Neural crest cell (in vitro differentiated cells): ENCODE measurements around the gene SEMA3A. TPM values are rescaled to one million over a fixed set of nuclear protein-coding genes. Genes with fewer than 3 reads are reported as not detected.

Experiments used
- DNase-seq: peaks from one replicate; pipeline ENCODE4 v3.0.0; 2021; ENCODE audit warnings: low read depth, mixed read lengths, low spot score
- H3K27ac Mint-ChIP-seq: one replicate; pipeline ENCODE4 v1.8.0; 2021; ENCODE audit warnings: mild to moderate bottlenecking, mixed read lengths; ENCODE audit not compliant: unreplicated experiment
- H3K27me3 Mint-ChIP-seq: 2 replicates; pipeline ENCODE4 v1.8.0; 2021; ENCODE audit warnings: low read depth, mild to moderate bottlenecking, mixed read lengths
- H3K36me3 Mint-ChIP-seq: 2 replicates; pipeline ENCODE4 v1.8.0; 2021; ENCODE audit warnings: low read depth, mild to moderate bottlenecking, mixed read lengths
- H3K4me1 Mint-ChIP-seq: 2 replicates; pipeline ENCODE4 v1.8.0; 2021; ENCODE audit warnings: mixed read lengths
- H3K4me3 Mint-ChIP-seq: one replicate; pipeline ENCODE4 v1.8.0; 2021; ENCODE audit warnings: mild to moderate bottlenecking, mixed read lengths
- H3K9me3 Mint-ChIP-seq: 2 replicates; pipeline ENCODE4 v1.8.0; 2021; ENCODE audit warnings: mixed read lengths
- total RNA-seq: library from RNA; stranded (reverse); gene quantifications from 2 replicates; pipeline ENCODE4 v1.2.1, GENCODE V29; 2021
- TF ChIP-seq, protein P1 (sequence below): fragments of 200-600 bp; sonication (generic); conservative IDR thresholded peaks from 2 replicates; pipeline ENCODE4 v1.5.0; 2021; ENCODE audit warnings: antibody characterized with exemption, mild to moderate bottlenecking

SEMA3A gene
- total RNA-seq, 1 donor from 2014 or later, result 24.7 TPM

DNA sequence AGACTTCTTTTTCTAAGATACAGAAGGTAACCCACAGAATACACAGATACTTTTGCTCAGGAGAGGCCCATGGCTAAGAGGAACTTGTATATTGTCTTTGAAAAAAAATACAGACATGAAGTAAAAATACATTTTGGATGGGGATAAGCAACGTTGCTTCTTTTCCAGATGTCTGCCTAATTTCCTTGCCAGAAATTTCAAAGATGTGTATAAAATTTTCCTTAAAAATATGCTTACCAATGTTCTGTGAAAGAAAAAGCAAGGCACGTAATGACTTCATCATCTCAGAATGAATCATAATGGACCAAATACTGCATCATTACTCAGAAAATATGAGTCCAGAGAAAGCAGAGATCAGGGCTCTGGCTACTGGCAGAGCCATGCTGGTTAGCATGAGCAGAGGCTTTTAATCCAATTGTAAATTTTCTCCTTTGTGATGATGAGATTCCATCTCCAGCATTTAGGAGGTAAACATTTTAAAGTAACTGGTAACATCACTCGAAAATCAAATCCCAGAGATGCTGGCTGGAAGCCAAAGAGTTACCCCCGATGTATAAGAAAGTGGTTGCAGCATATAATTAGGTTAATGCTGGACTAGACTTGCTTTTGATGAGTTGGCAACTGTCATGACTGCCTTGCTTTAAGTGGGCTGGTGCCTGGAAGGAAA is 272.5 kb downstream of the SEMA3A start:
- H3K27ac Mint-ChIP-seq, result no peak overlapping the region

DNA sequence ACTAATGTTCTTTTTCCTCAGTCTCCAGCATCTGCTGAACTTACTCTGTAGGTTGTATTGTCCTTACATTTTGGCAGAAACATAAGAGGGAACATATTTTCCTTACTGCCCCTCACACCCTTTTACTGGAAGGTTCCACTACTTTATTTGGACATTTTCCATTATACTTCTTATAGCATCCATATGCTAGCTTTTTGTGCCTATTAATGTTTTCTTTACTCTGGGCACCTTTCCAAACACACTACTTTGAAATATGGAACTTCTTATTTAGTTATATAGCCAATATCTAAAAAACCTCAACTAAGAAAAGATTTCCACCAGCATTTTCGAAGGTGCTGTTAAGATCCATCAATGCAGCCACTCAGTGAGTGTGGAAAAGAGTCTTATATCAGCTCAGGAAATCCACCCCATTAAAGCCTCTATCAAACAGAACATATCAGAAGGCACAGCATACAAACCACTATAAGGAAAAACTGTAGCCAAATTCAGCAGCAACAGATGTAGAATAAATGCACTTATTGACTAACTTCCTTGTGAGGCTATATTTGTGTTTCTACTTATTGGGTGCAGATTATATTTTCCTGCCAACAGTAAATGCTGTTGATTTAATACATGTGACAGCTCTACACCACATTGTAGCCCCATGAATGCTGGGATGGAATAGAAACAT is 273.2 kb downstream of the SEMA3A start:
- no peaks in the 10 kb centered on the region for H3K4me1 Mint-ChIP-seq
- no peak overlapping the region for H3K27ac Mint-ChIP-seq
- TF ChIP-seq, protein P1, sequence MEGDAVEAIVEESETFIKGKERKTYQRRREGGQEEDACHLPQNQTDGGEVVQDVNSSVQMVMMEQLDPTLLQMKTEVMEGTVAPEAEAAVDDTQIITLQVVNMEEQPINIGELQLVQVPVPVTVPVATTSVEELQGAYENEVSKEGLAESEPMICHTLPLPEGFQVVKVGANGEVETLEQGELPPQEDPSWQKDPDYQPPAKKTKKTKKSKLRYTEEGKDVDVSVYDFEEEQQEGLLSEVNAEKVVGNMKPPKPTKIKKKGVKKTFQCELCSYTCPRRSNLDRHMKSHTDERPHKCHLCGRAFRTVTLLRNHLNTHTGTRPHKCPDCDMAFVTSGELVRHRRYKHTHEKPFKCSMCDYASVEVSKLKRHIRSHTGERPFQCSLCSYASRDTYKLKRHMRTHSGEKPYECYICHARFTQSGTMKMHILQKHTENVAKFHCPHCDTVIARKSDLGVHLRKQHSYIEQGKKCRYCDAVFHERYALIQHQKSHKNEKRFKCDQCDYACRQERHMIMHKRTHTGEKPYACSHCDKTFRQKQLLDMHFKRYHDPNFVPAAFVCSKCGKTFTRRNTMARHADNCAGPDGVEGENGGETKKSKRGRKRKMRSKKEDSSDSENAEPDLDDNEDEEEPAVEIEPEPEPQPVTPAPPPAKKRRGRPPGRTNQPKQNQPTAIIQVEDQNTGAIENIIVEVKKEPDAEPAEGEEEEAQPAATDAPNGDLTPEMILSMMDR, result no peak
- H3K4me3 Mint-ChIP-seq, result no peak overlapping the region
- H3K27me3 Mint-ChIP-seq, result no peaks in the 10 kb centered on the region
- no peak for DNase-seq
- H3K36me3 Mint-ChIP-seq, result no peaks in the 10 kb centered on the region
- peaks cover 3% of the 10 kb centered on the region for H3K9me3 Mint-ChIP-seq

More for the DNA sequence above, 272.5 kb downstream of the SEMA3A start:
- TF ChIP-seq, protein P1, result no peak
- Mint-ChIP-seq H3K36me3 (no peaks in the 10 kb centered on the region), H3K4me1 (no peaks in the 10 kb centered on the region), H3K27me3 (no peaks in the 10 kb centered on the region), H3K4me3 (no peak overlapping the region), H3K9me3 (peaks cover 2% of the 10 kb centered on the region)
- no peak for DNase-seq

DNA sequence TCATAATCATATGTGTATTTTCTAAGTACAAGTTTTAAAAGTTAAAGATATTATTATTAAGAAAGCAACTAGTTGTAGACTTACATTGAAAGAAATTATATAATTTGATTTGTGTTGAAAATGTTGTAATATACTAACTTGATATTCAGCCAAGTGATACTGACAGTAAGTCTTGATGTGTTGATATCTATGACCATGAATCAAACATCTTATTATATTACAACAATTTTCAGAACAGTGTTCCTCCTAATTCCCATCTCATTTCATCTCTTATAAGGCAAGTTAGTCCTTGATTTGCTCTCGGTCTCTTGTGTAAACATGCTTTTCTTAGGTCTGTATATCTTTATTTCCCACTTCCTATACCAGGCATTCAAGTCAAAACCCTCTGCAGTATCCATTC is 276.4 kb downstream of the SEMA3A start:
- peaks cover 10% of the 10 kb centered on the region for H3K9me3 Mint-ChIP-seq

DNA sequence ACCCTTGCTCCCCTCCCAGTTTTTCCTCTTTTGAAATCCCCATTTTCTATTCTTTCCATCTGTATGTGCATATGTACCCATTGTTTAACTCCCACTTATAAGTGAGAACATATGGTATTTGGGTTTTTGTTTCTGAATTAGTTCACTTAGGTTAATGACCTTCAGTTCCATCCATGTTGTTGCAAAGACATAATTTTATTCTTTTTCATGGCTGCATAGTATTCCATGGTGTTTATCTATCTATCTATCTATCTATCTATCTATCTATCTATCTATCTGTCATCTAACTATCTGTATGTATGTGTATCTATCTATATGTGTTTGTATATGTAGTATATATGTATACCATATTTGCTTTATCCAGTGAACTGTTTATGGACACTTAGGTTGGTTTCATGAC is 281.4 kb downstream of the SEMA3A start:
- no peak overlapping the region for H3K4me3 Mint-ChIP-seq
- no peaks in the 10 kb centered on the region for H3K27me3 Mint-ChIP-seq

More for the DNA sequence above, 276.4 kb downstream of the SEMA3A start:
- no peak for DNase-seq
- Mint-ChIP-seq H3K27ac (no peak overlapping the region), H3K4me3 (no peak overlapping the region), H3K4me1 (no peaks in the 10 kb centered on the region), H3K27me3 (no peaks in the 10 kb centered on the region), H3K36me3 (no peaks in the 10 kb centered on the region)
- TF ChIP-seq, protein P1, result no peak

DNA sequence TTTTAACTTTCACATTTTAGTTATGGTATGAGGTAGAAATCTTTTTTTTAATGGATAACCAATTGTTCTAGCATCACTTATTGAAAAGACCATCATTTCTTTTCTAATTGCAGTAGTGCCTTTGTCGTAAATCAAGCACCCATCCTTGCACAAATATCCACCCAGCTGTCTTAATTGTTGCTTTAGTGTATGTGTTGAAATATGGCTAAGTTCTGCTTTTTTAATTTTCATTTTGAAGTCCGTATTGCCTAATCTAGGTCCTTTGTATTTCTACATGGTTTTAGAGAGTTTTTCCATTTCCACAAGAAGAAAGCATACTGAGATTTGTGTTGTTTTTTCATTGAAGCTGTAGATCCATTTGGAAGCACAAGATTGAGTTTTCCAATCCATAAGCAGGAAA is 286.1 kb downstream of the SEMA3A start:
- Mint-ChIP-seq H3K9me3 (peaks cover 6% of the 10 kb centered on the region), H3K27ac (no peak overlapping the region), H3K36me3 (no peaks in the 10 kb centered on the region), H3K4me1 (no peaks in the 10 kb centered on the region), H3K4me3 (no peak overlapping the region), H3K27me3 (no peaks in the 10 kb centered on the region)
- DNase-seq, result no peak
- TF ChIP-seq, protein P1, result no peak

More for the DNA sequence above, 281.4 kb downstream of the SEMA3A start:
- DNase-seq, result no peak
- Mint-ChIP-seq H3K4me1 (no peaks in the 10 kb centered on the region), H3K36me3 (no peaks in the 10 kb centered on the region), H3K9me3 (peaks cover 11% of the 10 kb centered on the region), H3K27ac (no peak overlapping the region)
- TF ChIP-seq, protein P1, result no peak
